Testis (tissue), 3 donors: ENCODE measurements around the gene SMIM13. TPM values are rescaled to one million over a fixed set of nuclear protein-coding genes. Genes with fewer than 3 reads are reported as not detected.

ENCODE experiments used
- DNase-seq: peaks from one replicate; pipeline ENCODE4 v3.0.0-alpha.2; 2019
- H3K27ac ChIP-seq, 2 donors: fragments of 200-600 bp; sonication (generic); one replicate each; pipeline ENCODE4 v1.5.1; 2019
- H3K27me3 ChIP-seq: fragments of 200-600 bp; sonication (generic); one replicate; pipeline ENCODE4 v1.5.1; 2019
- H3K36me3 ChIP-seq: fragments of 200-600 bp; sonication (generic); one replicate; pipeline ENCODE4 v1.5.1; 2017; ENCODE audit warnings: low read depth; ENCODE audit errors: missing control alignments
- H3K4me1 ChIP-seq: fragments of 200-600 bp; sonication (generic); one replicate; pipeline ENCODE4 v1.5.1; 2019
- H3K4me3 ChIP-seq, 2 donors: fragments of 200-600 bp; sonication (generic); one replicate each; pipeline ENCODE4 v1.5.1; 2017 to 2019
- H3K9me3 ChIP-seq: fragments of 200-600 bp; sonication (generic); one replicate; pipeline ENCODE4 v1.5.1; 2017
- POLR2A ChIP-seq: fragments of 450-650 bp; IDR thresholded peaks from one replicate; pipeline ENCODE4 v1.6.1; 2017; ENCODE audit warnings: antibody characterized with exemption, mild to moderate bottlenecking, moderate library complexity
- WGBS, 2 donors: methylation state at CpG; one replicate each; pipeline ENCODE4 v1.1.5; 2018; 5-methylcytosine and 5-hydroxymethylcytosine counted together
- intact Hi-C: fragments of 100-400 bp; cut with DNase I; formaldehyde crosslinking; loops from one replicate; pipeline ENCODE4 v1.15.1; 2023; ENCODE audit warnings: low total_unique reads
- polyA plus RNA-seq: library from polyadenylated mRNA; stranded (reverse); fragments of 350-450 nt; fragmentation: Illumina TruSeq; extraction: RNeasy Lipid Tissue Mini Kit (QIAGEN cat#74804); gene quantifications from one replicate; pipeline ENCODE4 v1.2.3, GENCODE V29; 2014; ENCODE audit warnings: low read depth, low replicate concordance; ENCODE audit not compliant: insufficient read depth
- total RNA-seq, 2 donors: library from RNA; depleted of rRNA; stranded (reverse); fragments of >200 nt; gene quantifications; one replicate each; pipeline ENCODE4 v1.2.3, GENCODE V29; 2016
- TF ChIP-seq, protein P1 (sequence below), 3 experiments: fragments of 450-650 bp in 2 of 3; fragments of 200-600 bp in 1 of 3; sonication (generic) in 1 of 3; IDR thresholded peaks; one replicate each; pipeline ENCODE4 v1.5.1; 2016 to 2019; ENCODE audit warnings: antibody characterized with exemption in 3 of 3, mild to moderate bottlenecking in 2 of 3, moderate library complexity in 1 of 3

SMIM13 gene
- total and polyA plus RNA-seq, 3 donors from 2014 or later = 7.2 to 13.2 (median 8.9) TPM

DNA sequence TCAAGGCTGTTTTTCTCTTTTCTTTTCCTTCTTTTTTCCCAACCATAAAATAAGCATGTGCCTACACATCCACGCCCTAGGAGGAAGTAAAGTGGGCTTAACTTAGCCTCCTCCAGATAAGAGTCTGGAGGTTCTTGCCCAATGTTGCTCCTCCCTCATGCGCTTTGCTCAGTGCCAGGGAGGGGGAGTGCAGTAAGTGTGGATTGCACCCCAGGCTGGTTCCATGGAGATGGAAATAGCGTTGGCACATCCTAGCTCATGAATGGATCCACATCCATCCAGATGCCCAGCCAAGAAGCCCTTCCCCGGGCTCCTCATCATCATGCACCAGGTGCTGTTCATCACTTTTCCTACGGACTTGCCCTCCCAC, 80.6 kb downstream of the SMIM13 start:
- Histone ChIP-seq H3K4me3 (no peak overlapping the region), H3K27me3 (no peaks in the 10 kb centered on the region), H3K36me3 (no peaks in the 10 kb centered on the region), H3K4me1 (peaks cover 6% of the 10 kb centered on the region), H3K9me3 (no peaks in the 10 kb centered on the region), H3K27ac (no peak overlapping the region)
- intact Hi-C loops = no loop called here
- TF ChIP-seq, protein P1, sequence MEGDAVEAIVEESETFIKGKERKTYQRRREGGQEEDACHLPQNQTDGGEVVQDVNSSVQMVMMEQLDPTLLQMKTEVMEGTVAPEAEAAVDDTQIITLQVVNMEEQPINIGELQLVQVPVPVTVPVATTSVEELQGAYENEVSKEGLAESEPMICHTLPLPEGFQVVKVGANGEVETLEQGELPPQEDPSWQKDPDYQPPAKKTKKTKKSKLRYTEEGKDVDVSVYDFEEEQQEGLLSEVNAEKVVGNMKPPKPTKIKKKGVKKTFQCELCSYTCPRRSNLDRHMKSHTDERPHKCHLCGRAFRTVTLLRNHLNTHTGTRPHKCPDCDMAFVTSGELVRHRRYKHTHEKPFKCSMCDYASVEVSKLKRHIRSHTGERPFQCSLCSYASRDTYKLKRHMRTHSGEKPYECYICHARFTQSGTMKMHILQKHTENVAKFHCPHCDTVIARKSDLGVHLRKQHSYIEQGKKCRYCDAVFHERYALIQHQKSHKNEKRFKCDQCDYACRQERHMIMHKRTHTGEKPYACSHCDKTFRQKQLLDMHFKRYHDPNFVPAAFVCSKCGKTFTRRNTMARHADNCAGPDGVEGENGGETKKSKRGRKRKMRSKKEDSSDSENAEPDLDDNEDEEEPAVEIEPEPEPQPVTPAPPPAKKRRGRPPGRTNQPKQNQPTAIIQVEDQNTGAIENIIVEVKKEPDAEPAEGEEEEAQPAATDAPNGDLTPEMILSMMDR (IDR thresholded peaks at IDR 0.05) = no peak
- TF ChIP-seq POLR2A = no peak
- 83 to 86% methylated on average over 5 of the region's 5 CpGs for WGBS, 2 donors
- no peak for DNase-seq

- no peak overlapping the region for H3K4me3 ChIP-seq
- no peaks in the 10 kb centered on the region for H3K36me3 ChIP-seq
- intact Hi-C loops = no loop called here
- no peak for DNase-seq
- 100% methylated on average over 1 of the region's 1 CpG for WGBS, 2 donors
- TF ChIP-seq POLR2A = no peak
- TF ChIP-seq, protein P1 (IDR thresholded peaks at IDR 0.05) = no peak
- H3K4me1 ChIP-seq = peaks cover 6% of the 10 kb centered on the region
- no peaks in the 10 kb centered on the region for H3K27me3 ChIP-seq
- no peak overlapping the region for H3K27ac ChIP-seq
- no peaks in the 10 kb centered on the region for H3K9me3 ChIP-seq
Measured at GRCh38 chr6:11177271-11177670, 83.6 kb downstream of the SMIM13 start.

- H3K4me3 ChIP-seq = no peak overlapping the region
- no peaks in the 10 kb centered on the region for H3K9me3 ChIP-seq
- no peak for DNase-seq
- WGBS, 2 donors = 61 to 63% methylated on average over 6 of the region's 6 CpGs
- H3K4me1 ChIP-seq = no peaks in the 10 kb centered on the region
- H3K36me3 ChIP-seq = no peaks in the 10 kb centered on the region
- intact Hi-C loops = no loop called here
- TF ChIP-seq, protein P1 (IDR thresholded peaks at IDR 0.05) = no peak
- TF ChIP-seq POLR2A = no peak
- H3K27me3 ChIP-seq = no peaks in the 10 kb centered on the region
- no peak overlapping the region for H3K27ac ChIP-seq
Measured at GRCh38 chr6:11179088-11179418, 85.4 kb downstream of the SMIM13 start.

- Histone ChIP-seq H3K4me1 (no peaks in the 10 kb centered on the region), H3K9me3 (no peaks in the 10 kb centered on the region), H3K36me3 (no peaks in the 10 kb centered on the region), H3K27ac (no peak overlapping the region), H3K4me3 (no peak overlapping the region), H3K27me3 (no peaks in the 10 kb centered on the region)
- 75 to 80% methylated on average over 8 of the region's 8 CpGs for WGBS, 2 donors
- intact Hi-C loops = no loop called here
- no peak for DNase-seq
- TF ChIP-seq, protein P1 (IDR thresholded peaks at IDR 0.05) = no peak
- no peak for TF ChIP-seq POLR2A
Measured at GRCh38 chr6:11179419-11180202, 86.0 kb downstream of the SMIM13 start.
